GM12878 (cell line): ENCODE data around the gene PQBP1. TPM values are rescaled to one million over a fixed set of nuclear protein-coding genes. Genes with fewer than 3 reads are reported as not detected.
A peak's percentile ranks its signal among the peaks of the same experiment; 100 is the strongest.

Source experiments
- BCLAF1 ChIP-seq: fragments of 450-650 bp; IDR thresholded peaks from 2 replicates; pipeline ENCODE4 v1.6.1; 2017; ENCODE audit warnings: antibody characterized with exemption, mild to moderate bottlenecking, moderate library complexity
- MEF2B ChIP-seq: fragments of 450-650 bp; IDR thresholded peaks from 2 replicates; pipeline ENCODE4 v1.6.1; 2018; ENCODE audit warnings: mild to moderate bottlenecking, moderate library complexity; ENCODE audit not compliant: partially characterized antibody, poor library complexity, severe bottlenecking
- PKNOX1 ChIP-seq: fragments of 450-650 bp; IDR thresholded peaks from 2 replicates; pipeline ENCODE4 v1.6.1; 2016; ENCODE audit warnings: mild to moderate bottlenecking
- polyA plus RNA-seq, 11 experiments: library from polyadenylated mRNA; depleted of rRNA in 4 of 11; unstranded in 6 of 11; stranded (reverse) in 5 of 11; fragments of >200 nt; fragmentation: Nextera tagmentation in 4 of 11; fragmentation: Illumina TruSeq in 1 of 11; extraction: Ambion mirVana in 4 of 11; extraction: Trizol in 1 of 11; gene quantifications; 1 replicate in 1 of 11; 2 replicates in 10 of 11; pipeline versions ENCODE4 v1.2.1 to v1.2.3, GENCODE V29; 2011 to 2016; ENCODE audit warnings: inconsistent platforms in 2 of 11, missing spikeins in 2 of 11, low read depth in 1 of 11
- total RNA-seq, 4 experiments: library from RNA; depleted of rRNA in 3 of 4; stranded (reverse); fragments of >200 nt in 3 of 4; fragmentation: Illumina TruSeq in 1 of 4; extraction: Trizol in 1 of 4; gene quantifications; 2 replicates each; pipeline versions ENCODE4 v1.2.1 to v1.2.3, GENCODE V29; 2013 to 2021

The PQBP1 gene
- total and polyA plus RNA-seq, 10 of the 15 experiments (the other 5 are each of a cell fraction or from before 2014, with no cell fraction given): 12.5 to 74.8 (median 68.5) TPM

GRCh38 chrX:48936429-48937053 is 38.8 kb downstream of the PQBP1 start (continued):
- TF ChIP-seq BCLAF1 (no peak), MEF2B (peak; percentile 98), PKNOX1 (no peak)
- TF ChIP-seq, all 136 proteins: peak for 2
